ENCODE data around the gene P2RX6. TPM values are rescaled to one million over a fixed set of nuclear protein-coding genes. Genes with fewer than 3 reads are reported as not detected.

P2RX6 gene
- polyA plus RNA-seq, 1 of the 3 experiments (the other 2 are of a cell fraction): 7.1 TPM

- Histone ChIP-seq H3F3A (replicated peaks; ENCODE audit: insufficient read depth) (no peaks in the 10 kb centered on the region), H3K9me3 (no peaks in the 10 kb centered on the region), H3K4me3 (ENCODE audit: low read depth in 2 of 2, low read length in 1 of 2) (peak overlapping the region; percentile 71 to 97), H3K9me2 (no peaks in the 10 kb centered on the region), H3K4me2 (peak overlapping the region; percentile 95), H3K27me3 (ENCODE audit: insufficient read depth) (no peaks in the 10 kb centered on the region), H3K4me1 (ENCODE audit: control insufficient read depth in 1 of 2, insufficient read depth in 2 of 2, low read depth in 1 of 2, low read length in 1 of 2) (peaks cover 6 to 24% of the 10 kb centered on the region in 2 experiments; a peak in 2 of 4 replicates), H4K20me1 (ENCODE audit: insufficient read depth) (no peaks in the 10 kb centered on the region), H2AFZ (ENCODE audit: low read depth) (no peak overlapping the region), H3K27ac (ENCODE audit: low read depth in 2 of 2, low read length in 1 of 2) (no peak overlapping the region; a peak in 1 of 4 replicates), H3K36me3 (replicated peaks in 1 of 2; ENCODE audit: control insufficient read depth in 1 of 2, insufficient read depth in 2 of 2, low read length in 1 of 2) (peaks cover 16 to 20% of the 10 kb centered on the region in 2 experiments), H3K79me2 (ENCODE audit: insufficient read depth) (peaks cover 25% of the 10 kb centered on the region), H3K9ac (peak overlapping the region; percentile 78)
- CTCF ChIA-PET: interaction anchor here (1.1 to 3.6 kb wide), 6 partner anchors 8 to 102 kb away, joined by 3 to 12 read pairs (median 5); partner anchors contain the start of gene CRKL
- POLR2A ChIA-PET: interaction anchor here (1.2 to 1.5 kb wide), 3 partner anchors 10 to 98 kb away, joined by 6 to 12 read pairs (median 11); no protein-coding TSS in a partner anchor
- WGBS (ENCODE audit: low lambda C conversion rate): 88% methylated on average over 4 of the region's 5 CpGs
- TF ChIP-seq RCOR1 (IDR thresholded peaks at IDR 0.05; ENCODE audit: low read length) (no peak), USF1 (IDR thresholded peaks at IDR 0.05; ENCODE audit: borderline replicate concordance, low read depth) (no peak), SIN3A (IDR thresholded peaks at IDR 0.05; ENCODE audit: borderline replicate concordance, low read depth, low read length) (no peak), ZBTB33 (IDR thresholded peaks at IDR 0.05; ENCODE audit: borderline replicate concordance, low read depth) (no peak), EP300 (IDR thresholded peaks at IDR 0.05; ENCODE audit: borderline replicate concordance in 1 of 2, low read depth in 1 of 2, low read length in 1 of 2) (no peak), JUND (IDR thresholded peaks at IDR 0.05) (no peak), GABPA (IDR thresholded peaks at IDR 0.05; ENCODE audit: low read depth) (no peak), CHD2 (IDR thresholded peaks at IDR 0.05; ENCODE audit: low read length, partially characterized antibody) (no peak), TCF12 (IDR thresholded peaks at IDR 0.05) (no peak), IRF3 (IDR thresholded peaks at IDR 0.05; ENCODE audit: low read depth, low read length) (no peak), MEF2A (IDR thresholded peaks at IDR 0.05; ENCODE audit: borderline replicate concordance, low read depth) (no peak), SMC3 (IDR thresholded peaks at IDR 0.05; ENCODE audit: low read depth, low read length) (no peak), FOXM1 (IDR thresholded peaks at IDR 0.05; ENCODE audit: low read depth) (no peak)
- DNase-seq: no peak
These were observed 31.7 kb upstream of the P2RX6 start for GRCh38 chr22:20983081-20983771.

All from SK-N-SH (cell line).